DND-41 (cell line): ENCODE data around the gene RGS6.

ENCODE experiments used
- EZH2 ChIP-seq: IDR thresholded peaks from 3 replicates; pipeline ENCODE4 v1.6.1; 2012; ENCODE audit warnings: borderline replicate concordance, low read depth, mild to moderate bottlenecking, moderate library complexity, low read length, inconsistent platforms; ENCODE audit not compliant: severe bottlenecking
- TF ChIP-seq, protein P1 (sequence below): IDR thresholded peaks from 2 replicates; pipeline ENCODE4 v1.5.1; 2012; ENCODE audit warnings: borderline replicate concordance, low read length, moderate library complexity, mild to moderate bottlenecking; ENCODE audit not compliant: poor library complexity, severe bottlenecking; ENCODE audit errors: extremely low read depth

DNA sequence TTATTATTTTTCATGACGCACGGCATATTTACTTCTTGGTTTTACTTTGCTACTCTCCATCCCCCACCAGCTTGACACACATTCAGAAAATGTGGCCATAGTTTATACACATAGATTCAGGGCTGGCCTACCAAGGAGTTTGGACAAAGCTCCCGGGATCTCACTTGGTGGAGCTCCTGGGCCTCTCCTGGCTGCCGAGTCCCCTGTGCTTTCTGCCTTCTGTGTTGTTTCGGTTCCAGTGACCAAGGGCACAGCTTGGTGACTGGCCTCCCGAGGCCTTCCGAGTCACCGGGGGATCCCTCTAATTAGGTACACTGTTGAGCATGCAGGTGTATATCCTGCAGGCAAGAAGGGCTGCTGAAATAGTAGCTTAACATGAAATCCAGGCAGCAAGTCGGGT lies 63.5 kb downstream of the RGS6 start:
- TF ChIP-seq, protein P1, sequence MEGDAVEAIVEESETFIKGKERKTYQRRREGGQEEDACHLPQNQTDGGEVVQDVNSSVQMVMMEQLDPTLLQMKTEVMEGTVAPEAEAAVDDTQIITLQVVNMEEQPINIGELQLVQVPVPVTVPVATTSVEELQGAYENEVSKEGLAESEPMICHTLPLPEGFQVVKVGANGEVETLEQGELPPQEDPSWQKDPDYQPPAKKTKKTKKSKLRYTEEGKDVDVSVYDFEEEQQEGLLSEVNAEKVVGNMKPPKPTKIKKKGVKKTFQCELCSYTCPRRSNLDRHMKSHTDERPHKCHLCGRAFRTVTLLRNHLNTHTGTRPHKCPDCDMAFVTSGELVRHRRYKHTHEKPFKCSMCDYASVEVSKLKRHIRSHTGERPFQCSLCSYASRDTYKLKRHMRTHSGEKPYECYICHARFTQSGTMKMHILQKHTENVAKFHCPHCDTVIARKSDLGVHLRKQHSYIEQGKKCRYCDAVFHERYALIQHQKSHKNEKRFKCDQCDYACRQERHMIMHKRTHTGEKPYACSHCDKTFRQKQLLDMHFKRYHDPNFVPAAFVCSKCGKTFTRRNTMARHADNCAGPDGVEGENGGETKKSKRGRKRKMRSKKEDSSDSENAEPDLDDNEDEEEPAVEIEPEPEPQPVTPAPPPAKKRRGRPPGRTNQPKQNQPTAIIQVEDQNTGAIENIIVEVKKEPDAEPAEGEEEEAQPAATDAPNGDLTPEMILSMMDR, result no peak
- no peak for TF ChIP-seq EZH2
